BLaER1 (cell line): ENCODE results near the gene G2E3.
A peak's percentile ranks its signal among the peaks of the same experiment; 100 is the strongest.

Experiments used
- H3K27ac ChIP-seq: shearing (Covaris generic); formaldehyde crosslinking; 2 replicates; pipeline ENCODE4 v1.8.1; 2022
- H3K27me3 ChIP-seq: shearing (Covaris generic); formaldehyde crosslinking; 2 replicates; pipeline ENCODE4 v1.8.1; 2022
- H3K36me3 ChIP-seq: shearing (Covaris generic); formaldehyde crosslinking; 2 replicates; pipeline ENCODE4 v1.8.1; 2022
- H3K4me1 ChIP-seq: shearing (Covaris generic); formaldehyde crosslinking; 2 replicates; pipeline ENCODE4 v1.8.1; 2022
- H3K4me2 ChIP-seq: shearing (Covaris generic); formaldehyde crosslinking; 2 replicates; pipeline ENCODE4 v1.8.1; 2022
- H3K4me3 ChIP-seq: shearing (Covaris generic); formaldehyde crosslinking; 2 replicates; pipeline ENCODE4 v1.8.1; 2022
- H3K9ac ChIP-seq: shearing (Covaris generic); formaldehyde crosslinking; 2 replicates; pipeline ENCODE4 v1.8.1; 2022
- H3K9me3 ChIP-seq: shearing (Covaris generic); formaldehyde crosslinking; 2 replicates; pipeline ENCODE4 v1.8.1; 2022
- H4K20me1 ChIP-seq: shearing (Covaris generic); formaldehyde crosslinking; 2 replicates; pipeline ENCODE4 v1.8.1; 2022
- Cebpa-rat ChIP-seq: shearing (Covaris generic); IDR thresholded peaks from 2 replicates; pipeline ENCODE4 v1.8.1; 2022

The G2E3 gene

GRCh38 chr14:30558675-30559555 lies at the start of gene G2E3:
Gene G2E3, plus strand, starts transcription at chr14:30559158. Its CDS starts 21,922 bp downstream, at chr14:30581080.
- Histone ChIP-seq H3K9ac (peak within 1 kb of the TSS; percentile 96), H3K27ac (peak within 1 kb of the TSS; percentile 95), H3K36me3 (peaks cover 25% of the 10 kb centered on the region), H3K9me3 (peaks cover 18% of the 10 kb centered on the region), H3K4me1 (peaks cover 22% of the 10 kb centered on the region), H3K4me3 (peak within 1 kb of the TSS; percentile 98), H4K20me1 (peaks cover 40% of the 10 kb centered on the region), H3K4me2 (peak within 1 kb of the TSS; percentile 93), H3K27me3 (no peaks in the 10 kb centered on the region)
- no peak for TF ChIP-seq Cebpa-rat

- Histone ChIP-seq H3K9ac (no peak overlapping the region), H3K4me1 (no peaks in the 10 kb centered on the region), H3K36me3 (no peaks in the 10 kb centered on the region), H3K9me3 (no peaks in the 10 kb centered on the region), H3K4me3 (no peak overlapping the region), H3K27me3 (no peaks in the 10 kb centered on the region), H4K20me1 (no peaks in the 10 kb centered on the region), H3K27ac (no peak overlapping the region), H3K4me2 (no peak overlapping the region)
- no peak for TF ChIP-seq Cebpa-rat
These were observed 41.2 kb upstream of the G2E3 start for GRCh38 chr14:30517737-30518136.

- H3K4me3 ChIP-seq = no peak overlapping the region
- TF ChIP-seq Cebpa-rat = no peak
- H3K9ac ChIP-seq = no peak overlapping the region
- no peaks in the 10 kb centered on the region for H3K9me3 ChIP-seq
- no peaks in the 10 kb centered on the region for H3K27me3 ChIP-seq
- no peaks in the 10 kb centered on the region for H3K4me1 ChIP-seq
- no peak overlapping the region for H3K4me2 ChIP-seq
- H3K36me3 ChIP-seq = no peaks in the 10 kb centered on the region
- no peaks in the 10 kb centered on the region for H4K20me1 ChIP-seq
- H3K27ac ChIP-seq = no peak overlapping the region
These were observed 39.9 kb upstream of the G2E3 start for GRCh38 chr14:30518867-30519560.

- Histone ChIP-seq H3K4me3 (no peak overlapping the region), H4K20me1 (no peaks in the 10 kb centered on the region), H3K27ac (no peak overlapping the region), H3K36me3 (no peaks in the 10 kb centered on the region), H3K4me1 (no peaks in the 10 kb centered on the region), H3K27me3 (no peaks in the 10 kb centered on the region), H3K9ac (no peak overlapping the region), H3K4me2 (no peak overlapping the region), H3K9me3 (no peaks in the 10 kb centered on the region)
- no peak for TF ChIP-seq Cebpa-rat
These were observed 39.0 kb upstream of the G2E3 start for GRCh38 chr14:30519961-30520360.

- no peaks in the 10 kb centered on the region for H3K36me3 ChIP-seq
- H3K4me1 ChIP-seq = no peaks in the 10 kb centered on the region
- no peak overlapping the region for H3K4me2 ChIP-seq
- H3K9me3 ChIP-seq = no peaks in the 10 kb centered on the region
- no peaks in the 10 kb centered on the region for H3K27me3 ChIP-seq
- no peak for TF ChIP-seq Cebpa-rat
- no peak overlapping the region for H3K9ac ChIP-seq
- no peaks in the 10 kb centered on the region for H4K20me1 ChIP-seq
- H3K27ac ChIP-seq = no peak overlapping the region
- H3K4me3 ChIP-seq = no peak overlapping the region
These were observed 38.4 kb upstream of the G2E3 start for GRCh38 chr14:30520536-30520935.

- TF ChIP-seq Cebpa-rat = no peak
These were observed 36.8 kb upstream of the G2E3 start for GRCh38 chr14:30521899-30522736.

GRCh38 chr14:30525833-30526232 lies 33.1 kb upstream of the G2E3 start:
- no peak overlapping the region for H3K4me2 ChIP-seq
- no peak for TF ChIP-seq Cebpa-rat
- H3K9ac ChIP-seq = no peak overlapping the region
- no peaks in the 10 kb centered on the region for H3K36me3 ChIP-seq
- no peak overlapping the region for H3K27ac ChIP-seq
- no peak overlapping the region for H3K4me3 ChIP-seq
- H3K27me3 ChIP-seq = no peaks in the 10 kb centered on the region
- peaks cover 7% of the 10 kb centered on the region for H3K9me3 ChIP-seq
- no peaks in the 10 kb centered on the region for H4K20me1 ChIP-seq
- no peaks in the 10 kb centered on the region for H3K4me1 ChIP-seq

More at GRCh38 chr14:30521899-30522736, 36.8 kb upstream of the G2E3 start:
- H3K36me3 ChIP-seq = no peaks in the 10 kb centered on the region
- H4K20me1 ChIP-seq = no peaks in the 10 kb centered on the region
- H3K9me3 ChIP-seq = peaks cover 2% of the 10 kb centered on the region
- H3K9ac ChIP-seq = no peak overlapping the region
- no peak overlapping the region for H3K4me3 ChIP-seq
- no peaks in the 10 kb centered on the region for H3K27me3 ChIP-seq
- no peak overlapping the region for H3K27ac ChIP-seq
- H3K4me1 ChIP-seq = no peaks in the 10 kb centered on the region
- H3K4me2 ChIP-seq = no peak overlapping the region

GRCh38 chr14:30527196-30527595 lies 31.8 kb upstream of the G2E3 start:
- no peaks in the 10 kb centered on the region for H3K27me3 ChIP-seq
- H3K27ac ChIP-seq = no peak overlapping the region
- no peaks in the 10 kb centered on the region for H4K20me1 ChIP-seq
- no peak overlapping the region for H3K4me3 ChIP-seq
- no peak for TF ChIP-seq Cebpa-rat
- no peaks in the 10 kb centered on the region for H3K36me3 ChIP-seq
- peaks cover 7% of the 10 kb centered on the region for H3K9me3 ChIP-seq
- H3K4me2 ChIP-seq = no peak overlapping the region
- H3K4me1 ChIP-seq = no peaks in the 10 kb centered on the region
- H3K9ac ChIP-seq = no peak overlapping the region

GRCh38 chr14:30528119-30528518 lies 30.8 kb upstream of the G2E3 start:
- no peaks in the 10 kb centered on the region for H3K36me3 ChIP-seq
- H4K20me1 ChIP-seq = no peaks in the 10 kb centered on the region
- no peaks in the 10 kb centered on the region for H3K27me3 ChIP-seq
- no peak overlapping the region for H3K4me3 ChIP-seq
- H3K9me3 ChIP-seq = peaks cover 7% of the 10 kb centered on the region
- no peaks in the 10 kb centered on the region for H3K4me1 ChIP-seq
- H3K27ac ChIP-seq = no peak overlapping the region
- no peak overlapping the region for H3K4me2 ChIP-seq
- no peak for TF ChIP-seq Cebpa-rat
- no peak overlapping the region for H3K9ac ChIP-seq
